GM18498 (cell line): ENCODE results near the gene CD151.

ENCODE experiments used
- ATAC-seq: cut with Tn5 transposase; IDR thresholded peaks from one replicate; pipeline ENCODE4 v1.9.1; 2021; ENCODE audit warnings: mild to moderate bottlenecking, moderate library complexity; ENCODE audit not compliant: unreplicated experiment

The CD151 gene

GRCh38 chr11:796565-797295, 36.0 kb upstream of the CD151 start:
- ATAC-seq = no peak

- peak; percentile 46 for ATAC-seq
These were observed 35.3 kb upstream of the CD151 start for GRCh38 chr11:797296-798092.

- ATAC-seq = peak; percentile 67
These were observed 34.5 kb upstream of the CD151 start, which contains the start of gene SLC25A22 for GRCh38 chr11:798093-798713. Gene SLC25A22 (minus strand): TSS chr11:798281. CDS start chr11:795006, 3,275 bp downstream.

- ATAC-seq = no peak
These were observed 33.0 kb upstream of the CD151 start for GRCh38 chr11:799641-800316.

GRCh38 chr11:800473-800872, 32.3 kb upstream of the CD151 start:
- no peak for ATAC-seq

GRCh38 chr11:801097-801780, 31.5 kb upstream of the CD151 start:
- ATAC-seq = no peak

GRCh38 chr11:802018-802617, 30.6 kb upstream of the CD151 start:
- ATAC-seq = no peak

GRCh38 chr11:802693-803466, 29.9 kb upstream of the CD151 start:
- no peak for ATAC-seq

GRCh38 chr11:803467-803742, 29.3 kb upstream of the CD151 start:
- no peak for ATAC-seq

GRCh38 chr11:803770-804598, 28.8 kb upstream of the CD151 start:
- ATAC-seq = no peak

GRCh38 chr11:804599-804964, 28.2 kb upstream of the CD151 start:
- ATAC-seq = no peak

- no peak for ATAC-seq
These were observed 24.1 kb upstream of the CD151 start for GRCh38 chr11:808427-809286.

- ATAC-seq = peak; percentile 76
These were observed 23.3 kb upstream of the CD151 start, which contains the start of gene RPLP2 for GRCh38 chr11:809287-810039. Gene RPLP2 (plus strand): TSS chr11:809967. CDS start chr11:810235, 268 bp downstream.

- no peak for ATAC-seq
These were observed 22.6 kb upstream of the CD151 start for GRCh38 chr11:810040-810567.

GRCh38 chr11:811446-812245, 21.1 kb upstream of the CD151 start:
- ATAC-seq = no peak

GRCh38 chr11:812390-812789, 20.4 kb upstream of the CD151 start:
- ATAC-seq = no peak
